ENCODE data around the gene CACNB4. TPM values are rescaled to one million over a fixed set of nuclear protein-coding genes. Genes with fewer than 3 reads are reported as not detected.

The CACNB4 gene
- total RNA-seq, 1 donor from 2014 or later: 4.9 TPM

DNA sequence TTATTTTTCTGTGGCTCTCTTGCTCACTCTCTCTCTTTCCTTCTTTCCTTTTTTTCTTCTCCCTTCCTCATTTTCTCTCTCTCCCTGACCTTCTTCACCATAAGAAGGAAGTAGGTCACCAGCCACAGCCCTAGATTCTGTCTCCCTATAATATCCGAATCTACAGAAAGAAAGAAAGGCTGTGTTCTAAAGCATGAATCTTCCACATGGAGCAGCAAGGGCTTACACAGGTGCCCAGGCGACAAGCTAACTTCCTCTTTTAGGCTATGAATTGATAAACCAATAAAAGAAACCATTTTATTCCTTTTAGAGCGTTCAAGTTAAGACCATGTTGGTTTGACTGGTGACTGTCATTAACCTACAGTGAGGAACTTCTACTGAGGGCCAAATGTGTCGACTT is 49.3 kb downstream of the CACNB4 start:
- Histone ChIP-seq H3K4me3 (no peak overlapping the region), H3K4me1 (no peaks in the 10 kb centered on the region), H3K27ac (no peak overlapping the region), H3K9me3 (no peaks in the 10 kb centered on the region), H3K27me3 (no peaks in the 10 kb centered on the region), H3K36me3 (no peaks in the 10 kb centered on the region)
- intact Hi-C loops (cut with DNase I): no loop called here
- DNase-seq (ENCODE audit: extremely low spot score in 2 of 2): no peak
- no peak for TF ChIP-seq POLR2AphosphoS5 (IDR thresholded peaks at IDR 0.05; ENCODE audit: insufficient read depth in 1 of 2, low read depth in 1 of 2)
- no peak for TF ChIP-seq POLR2A (IDR thresholded peaks at IDR 0.05)
- TF ChIP-seq, protein P1, sequence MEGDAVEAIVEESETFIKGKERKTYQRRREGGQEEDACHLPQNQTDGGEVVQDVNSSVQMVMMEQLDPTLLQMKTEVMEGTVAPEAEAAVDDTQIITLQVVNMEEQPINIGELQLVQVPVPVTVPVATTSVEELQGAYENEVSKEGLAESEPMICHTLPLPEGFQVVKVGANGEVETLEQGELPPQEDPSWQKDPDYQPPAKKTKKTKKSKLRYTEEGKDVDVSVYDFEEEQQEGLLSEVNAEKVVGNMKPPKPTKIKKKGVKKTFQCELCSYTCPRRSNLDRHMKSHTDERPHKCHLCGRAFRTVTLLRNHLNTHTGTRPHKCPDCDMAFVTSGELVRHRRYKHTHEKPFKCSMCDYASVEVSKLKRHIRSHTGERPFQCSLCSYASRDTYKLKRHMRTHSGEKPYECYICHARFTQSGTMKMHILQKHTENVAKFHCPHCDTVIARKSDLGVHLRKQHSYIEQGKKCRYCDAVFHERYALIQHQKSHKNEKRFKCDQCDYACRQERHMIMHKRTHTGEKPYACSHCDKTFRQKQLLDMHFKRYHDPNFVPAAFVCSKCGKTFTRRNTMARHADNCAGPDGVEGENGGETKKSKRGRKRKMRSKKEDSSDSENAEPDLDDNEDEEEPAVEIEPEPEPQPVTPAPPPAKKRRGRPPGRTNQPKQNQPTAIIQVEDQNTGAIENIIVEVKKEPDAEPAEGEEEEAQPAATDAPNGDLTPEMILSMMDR (IDR thresholded peaks at IDR 0.05): no peak

DNA sequence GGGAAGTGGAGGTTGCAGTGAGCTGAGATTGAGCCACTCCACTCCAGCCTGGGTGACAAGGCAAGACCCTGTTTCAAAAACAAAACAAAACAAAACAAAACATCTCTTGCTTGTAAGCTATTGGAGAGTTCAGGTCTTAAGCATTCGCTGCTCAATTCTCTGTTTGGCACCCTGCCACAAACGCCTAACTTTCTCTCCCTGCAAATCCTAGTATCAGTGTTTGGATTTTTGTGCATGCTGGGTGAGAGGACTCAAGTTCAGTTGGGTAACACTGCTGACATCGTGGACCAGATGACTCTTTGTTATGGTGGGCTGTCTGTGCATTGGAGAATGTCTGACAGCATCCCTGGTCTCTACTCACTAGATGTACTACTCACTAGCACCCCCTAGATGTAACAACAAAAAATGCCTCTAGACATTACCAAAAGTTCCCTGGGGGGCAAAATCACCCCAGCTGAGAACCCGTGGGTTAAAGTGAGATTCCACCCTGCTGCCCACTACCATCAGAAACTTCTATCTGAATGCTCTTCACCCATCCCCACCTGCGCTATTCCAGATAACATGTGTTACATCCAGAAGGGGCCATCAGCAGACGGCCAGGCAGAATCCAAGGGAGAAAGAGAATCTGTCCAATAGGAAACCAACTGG is 50.9 kb downstream of the CACNB4 start:
- Histone ChIP-seq H3K27ac (no peak overlapping the region), H3K9me3 (no peaks in the 10 kb centered on the region), H3K36me3 (no peaks in the 10 kb centered on the region), H3K4me3 (no peak overlapping the region), H3K27me3 (no peaks in the 10 kb centered on the region), H3K4me1 (no peaks in the 10 kb centered on the region)
- intact Hi-C loops (cut with DNase I): no loop called here
- TF ChIP-seq, protein P1 (IDR thresholded peaks at IDR 0.05): no peak
- TF ChIP-seq POLR2AphosphoS5 (IDR thresholded peaks at IDR 0.05; ENCODE audit: insufficient read depth in 1 of 2, low read depth in 1 of 2) (no peak), POLR2A (IDR thresholded peaks at IDR 0.05) (no peak)
- no peak for DNase-seq (ENCODE audit: extremely low spot score in 2 of 2)

DNA sequence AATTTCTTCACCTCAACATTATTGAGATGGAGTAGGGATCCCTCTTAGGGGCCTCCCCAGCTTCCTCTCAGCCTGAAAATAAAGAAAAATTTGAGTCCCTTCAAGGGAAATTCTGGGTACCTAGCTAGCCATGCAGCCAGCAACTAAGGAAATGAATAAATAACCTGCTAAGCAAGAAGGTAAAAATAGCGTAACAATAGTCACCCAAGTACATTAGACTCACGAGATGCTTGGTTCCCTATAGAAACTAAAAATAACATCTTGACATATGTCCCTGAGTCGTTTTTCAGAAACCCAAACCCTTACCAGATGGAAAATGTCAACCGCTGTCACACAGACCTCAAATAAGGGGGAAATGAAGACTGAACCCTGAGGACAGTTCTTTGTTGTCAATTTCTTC is 51.9 kb downstream of the CACNB4 start:
- no peak for DNase-seq (ENCODE audit: extremely low spot score in 2 of 2)
- Histone ChIP-seq H3K27ac (no peak overlapping the region), H3K4me3 (no peak overlapping the region), H3K4me1 (no peaks in the 10 kb centered on the region), H3K27me3 (no peaks in the 10 kb centered on the region), H3K9me3 (no peaks in the 10 kb centered on the region), H3K36me3 (no peaks in the 10 kb centered on the region)
- intact Hi-C loops (cut with DNase I): no loop called here
- no peak for TF ChIP-seq POLR2AphosphoS5 (IDR thresholded peaks at IDR 0.05; ENCODE audit: insufficient read depth in 1 of 2, low read depth in 1 of 2)
- TF ChIP-seq, protein P1 (IDR thresholded peaks at IDR 0.05): no peak
- TF ChIP-seq POLR2A (IDR thresholded peaks at IDR 0.05): no peak

DNA sequence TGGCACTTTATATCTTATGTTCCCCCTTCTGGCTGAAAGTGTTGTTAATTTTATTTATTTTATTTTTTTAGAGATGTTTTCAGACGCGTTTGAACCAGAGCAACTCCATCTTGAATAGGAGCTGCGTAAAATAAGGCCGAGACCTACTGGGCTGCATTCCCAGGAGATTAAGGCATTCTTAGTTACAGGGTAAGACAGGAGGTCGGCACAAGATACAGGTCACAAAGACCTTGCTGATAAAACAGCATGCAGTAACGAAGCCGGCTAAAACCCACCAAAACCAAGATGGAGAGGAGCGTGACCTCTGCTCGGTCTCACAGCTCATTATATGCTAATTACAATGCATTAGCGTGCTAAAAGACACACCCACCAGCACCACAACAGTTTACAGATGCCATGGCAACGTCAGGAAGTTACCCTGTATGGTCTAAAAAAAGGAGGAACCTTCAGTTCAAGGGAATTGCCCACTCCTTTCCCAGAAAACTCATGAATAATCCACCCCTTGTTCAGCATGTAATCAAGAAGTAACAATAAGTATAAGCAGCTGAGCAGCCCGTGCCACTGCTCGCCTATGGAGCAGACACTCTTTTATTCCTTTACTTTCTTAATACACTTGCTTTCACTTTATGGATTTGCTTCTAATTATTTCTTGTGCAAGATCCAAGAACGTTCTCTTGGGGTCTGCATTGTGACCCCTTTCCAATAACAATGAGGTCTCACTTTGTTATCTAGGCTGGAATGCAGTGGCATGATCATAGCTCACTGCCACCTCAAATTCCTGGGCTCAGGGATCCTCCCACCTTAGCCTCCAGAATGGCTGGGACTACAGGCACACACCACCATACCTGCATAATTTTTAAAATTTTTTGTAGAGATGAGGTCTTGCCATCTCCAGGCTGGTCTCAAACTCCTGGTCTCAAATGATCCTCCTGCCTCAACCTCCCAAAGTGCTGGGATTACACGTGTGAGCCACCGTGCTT is 55.9 kb downstream of the CACNB4 start:
- peaks cover 10% of the 10 kb centered on the region for H3K4me1 ChIP-seq
- H3K4me3 ChIP-seq: no peak overlapping the region
- intact Hi-C loops (cut with DNase I): loop anchor here (5.0 kb wide), 1 partner anchor 489 kb away; no protein-coding TSS in a partner anchor
- no peaks in the 10 kb centered on the region for H3K27me3 ChIP-seq
- H3K9me3 ChIP-seq: no peaks in the 10 kb centered on the region
- H3K27ac ChIP-seq: no peak overlapping the region
- TF ChIP-seq, protein P1 (IDR thresholded peaks at IDR 0.05): no peak
- TF ChIP-seq POLR2A (IDR thresholded peaks at IDR 0.05): no peak
- no peak for TF ChIP-seq POLR2AphosphoS5 (IDR thresholded peaks at IDR 0.05; ENCODE audit: insufficient read depth in 1 of 2, low read depth in 1 of 2)
- no peak for DNase-seq (ENCODE audit: extremely low spot score in 2 of 2)
- H3K36me3 ChIP-seq: no peaks in the 10 kb centered on the region
